KOPT-K1 (cell line): Measurements from ENCODE around the gene CPNE1.
"Not testable (repeated sequence)": the region's sequence is repeated elsewhere in the genome, so short reads cannot be mapped to it uniquely, and the experiment has no call there.

Experiments used
- H3K27ac ChIP-seq: fragments of 200-600 bp; sonication (generic); 2 replicates; pipeline ENCODE4 v1.5.1; 2016; ENCODE audit warnings: antibody characterized with exemption, mild to moderate bottlenecking, low read depth, low read length; ENCODE audit not compliant: poor library complexity, severe bottlenecking
- H3K36me3 ChIP-seq: fragments of 200-600 bp; sonication (generic); 2 replicates; pipeline ENCODE4 v1.5.1; 2017; ENCODE audit warnings: antibody characterized with exemption, mild to moderate bottlenecking, low read length, moderate library complexity; ENCODE audit not compliant: insufficient read depth
- H3K9me3 ChIP-seq: fragments of 200-600 bp; sonication (generic); 2 replicates; pipeline ENCODE4 v1.5.1; 2017; ENCODE audit warnings: antibody characterized with exemption, low read length, mild to moderate bottlenecking; ENCODE audit not compliant: insufficient read depth, poor library complexity, severe bottlenecking

The CPNE1 gene

DNA sequence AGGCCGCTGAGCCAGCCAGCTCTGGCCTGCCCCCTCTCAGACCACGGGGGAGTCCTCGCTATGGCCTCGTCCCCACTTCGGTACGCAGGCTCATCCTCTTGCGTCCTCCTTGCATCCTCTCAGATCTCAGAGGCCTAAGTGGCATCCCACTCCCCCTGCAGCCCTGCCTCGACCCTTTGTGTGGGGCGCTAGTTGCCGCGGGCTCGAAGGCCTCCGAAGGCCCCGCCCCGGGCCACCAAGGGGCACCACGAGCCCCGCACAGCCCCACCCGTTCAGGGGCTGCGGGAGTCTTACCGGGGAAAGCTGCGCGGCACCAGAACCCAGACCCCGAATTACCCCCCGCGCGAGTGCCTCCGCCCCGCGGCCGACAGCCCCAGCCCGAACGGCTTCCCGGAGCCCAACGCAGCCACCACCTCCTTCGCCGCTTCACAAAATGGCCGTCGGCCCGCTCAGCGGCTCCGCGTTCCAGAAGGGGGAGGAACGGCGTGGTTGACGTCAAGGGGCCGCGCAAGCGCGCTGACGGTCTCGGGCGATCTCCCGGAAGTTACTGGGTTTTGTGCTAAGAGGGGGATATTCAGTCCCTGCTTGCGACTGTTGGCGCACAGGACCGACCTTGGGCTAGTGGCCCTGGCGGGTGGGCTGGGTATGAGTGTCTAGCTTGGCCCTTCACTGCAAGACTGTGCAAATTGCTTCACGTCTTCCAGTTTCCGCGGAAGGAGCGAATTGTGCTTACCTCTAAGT is at the start of gene CPNE1, which contains the start of gene RBM12:
CPNE1 (minus strand) TSS at position 435 of the 741 bp plus-strand sequence. CDS start 31,977 bp downstream, outside the sequence.
RBM12 (minus strand) TSS at position 435 of the 741 bp plus-strand sequence. CDS start 9,578 bp downstream, outside the sequence.
- peaks cover 13% of the 10 kb centered on the region for H3K36me3 ChIP-seq

DNA sequence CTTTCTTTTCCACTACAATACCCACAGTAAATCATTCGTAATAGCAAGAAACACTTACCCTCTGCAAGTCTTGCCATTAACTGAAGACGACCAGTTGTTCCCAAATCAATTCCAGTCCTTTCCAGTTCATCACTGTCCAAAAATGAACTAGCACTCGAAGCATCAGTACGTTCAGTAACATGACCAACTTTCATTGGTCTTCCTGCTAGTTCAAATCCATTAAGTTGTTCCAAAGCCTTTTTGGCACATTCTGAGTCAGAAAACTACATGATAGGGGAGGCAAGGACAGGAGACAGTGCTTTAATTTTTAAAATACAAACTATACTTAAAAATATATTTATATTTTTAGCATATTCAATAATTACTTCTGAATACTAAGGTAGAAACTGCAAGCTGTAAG is 49.4 kb upstream of the CPNE1 start:
- Histone ChIP-seq H3K36me3 (peaks cover 100% of the 10 kb centered on the region), H3K9me3 (no peaks in the 10 kb centered on the region), H3K27ac (no peak overlapping the region)

More for the DNA sequence above, at the start of gene CPNE1, which contains the start of gene RBM12:
- Histone ChIP-seq H3K27ac (peak within 1 kb of the TSS; percentile 93), H3K9me3 (no peaks in the 10 kb centered on the region)

DNA sequence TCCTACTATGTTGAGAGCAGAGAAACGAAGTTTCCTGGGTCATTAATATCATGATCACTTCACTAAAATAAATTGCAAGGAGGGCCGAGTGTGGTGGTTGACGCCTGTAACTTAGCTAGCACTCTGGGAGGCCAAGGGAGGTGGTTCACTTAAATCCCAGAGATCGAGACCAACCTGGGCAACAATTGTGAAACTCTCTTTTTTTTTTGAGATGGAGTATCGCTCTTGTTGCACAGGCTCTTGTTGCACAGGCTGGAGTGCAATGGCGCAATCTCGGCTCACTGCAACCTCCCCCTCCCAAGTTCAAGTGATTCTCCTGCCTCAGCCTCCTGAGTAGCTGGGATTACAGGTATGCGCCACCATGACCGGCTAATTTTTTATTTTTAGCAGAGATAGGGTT is 48.4 kb upstream of the CPNE1 start:
- peaks cover 100% of the 10 kb centered on the region for H3K36me3 ChIP-seq

DNA sequence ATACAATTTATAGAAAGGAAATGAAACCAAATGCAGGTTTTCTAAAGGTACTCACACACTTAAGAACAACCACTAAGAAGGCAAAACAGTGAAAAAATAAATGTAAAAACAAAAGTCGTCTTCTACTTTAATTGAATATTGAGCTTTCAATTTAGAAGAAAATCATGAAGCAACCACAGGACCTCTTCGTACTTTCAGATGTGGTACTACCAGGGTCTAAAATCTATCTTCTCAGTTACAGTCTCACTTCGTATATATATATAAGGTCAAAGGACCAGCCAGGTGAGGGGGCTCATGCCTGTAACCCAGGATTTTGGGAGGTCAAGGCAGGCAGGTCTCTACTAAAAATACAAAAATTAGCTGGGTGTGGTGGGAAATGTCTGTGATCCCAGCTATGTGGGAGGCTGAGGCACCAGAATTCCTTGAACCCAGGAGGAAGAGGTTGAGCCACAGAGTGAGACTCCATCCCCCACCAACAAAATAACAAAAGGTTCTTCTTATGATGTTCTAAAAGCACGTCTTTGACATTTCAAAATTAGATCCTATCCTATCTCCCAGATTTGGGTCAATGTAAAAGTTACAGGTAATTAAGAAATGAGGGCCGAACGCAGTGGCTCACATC is 47.0 kb upstream of the CPNE1 start:
- Histone ChIP-seq H3K36me3 (peaks cover 100% of the 10 kb centered on the region), H3K9me3 (no peaks in the 10 kb centered on the region), H3K27ac (no peak overlapping the region)

More for the DNA sequence above, 48.4 kb upstream of the CPNE1 start:
- H3K27ac ChIP-seq, H3K9me3 ChIP-seq: not testable (repeated sequence)

DNA sequence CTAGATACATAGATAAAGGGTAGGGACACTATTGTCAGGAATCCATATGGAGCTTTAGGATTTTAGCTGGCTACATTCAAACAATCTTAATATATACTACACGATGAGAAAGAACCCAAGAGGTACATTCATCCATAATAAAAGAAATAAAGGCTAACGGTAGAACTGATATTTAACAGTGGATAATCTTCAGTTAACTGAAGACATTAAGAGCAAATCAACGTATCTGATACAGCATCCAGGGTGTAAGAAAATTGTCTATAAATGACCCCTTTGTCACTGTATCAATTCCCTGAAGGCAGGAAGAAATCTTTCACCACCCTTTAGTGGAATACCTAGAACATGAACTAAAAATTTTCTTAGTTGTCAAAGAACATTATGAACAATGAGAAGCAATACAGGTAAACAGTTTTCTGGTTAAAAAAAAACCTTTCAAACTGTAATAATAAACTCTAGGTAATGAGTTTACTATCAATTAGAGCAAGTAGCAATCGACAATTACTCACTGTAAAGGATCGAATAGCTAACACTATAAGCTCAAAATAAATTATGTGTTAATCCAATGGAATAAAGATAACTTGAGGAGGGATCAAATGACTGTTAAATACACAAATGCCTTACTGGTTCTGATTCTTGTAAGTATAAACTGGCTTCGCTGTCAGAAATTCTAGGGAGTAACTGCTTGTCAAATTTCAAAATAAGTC is 46.3 kb upstream of the CPNE1 start:
- peaks cover 100% of the 10 kb centered on the region for H3K36me3 ChIP-seq
- no peak overlapping the region for H3K27ac ChIP-seq
- H3K9me3 ChIP-seq, result no peaks in the 10 kb centered on the region

DNA sequence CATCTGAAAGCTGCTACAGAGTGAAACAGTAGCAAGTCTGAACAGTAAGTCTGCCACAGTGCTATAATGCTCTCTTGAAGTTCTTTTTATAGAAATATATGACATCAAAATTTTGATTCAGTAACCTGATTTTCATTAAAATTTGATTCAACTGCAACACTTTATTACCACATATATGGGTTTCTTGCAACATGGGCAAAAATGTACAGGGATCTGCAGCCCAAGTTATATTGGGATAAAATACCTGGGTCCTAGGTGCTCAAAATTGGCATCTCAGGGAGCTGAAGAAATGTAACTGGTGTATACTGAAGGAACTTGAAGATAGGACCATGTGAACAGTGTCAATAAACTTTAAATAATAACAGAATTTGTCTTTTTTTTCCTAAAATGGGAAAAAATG is 45.3 kb upstream of the CPNE1 start:
- Histone ChIP-seq H3K27ac (no peak overlapping the region), H3K9me3 (no peaks in the 10 kb centered on the region), H3K36me3 (peaks cover 100% of the 10 kb centered on the region)

DNA sequence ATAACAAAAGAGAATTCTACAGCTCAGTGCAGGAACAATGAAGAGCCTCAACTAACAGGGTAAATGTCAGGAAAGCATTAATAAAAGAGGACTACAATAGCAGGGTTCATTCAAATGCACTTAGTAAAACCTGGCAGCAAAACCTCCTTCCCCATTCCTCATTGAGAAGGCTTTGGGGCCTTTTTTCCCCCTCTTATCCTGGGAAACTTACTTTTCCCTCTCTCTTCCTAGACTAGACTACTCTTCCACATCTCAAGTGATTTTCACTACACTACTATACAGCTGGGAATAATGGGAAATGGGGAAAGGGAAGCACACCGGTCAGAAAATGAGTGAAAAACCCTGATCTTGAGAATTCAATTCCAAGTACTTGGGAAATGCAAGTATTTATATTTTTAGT is 44.6 kb upstream of the CPNE1 start:
- no peak overlapping the region for H3K27ac ChIP-seq
- H3K9me3 ChIP-seq, result no peaks in the 10 kb centered on the region
- H3K36me3 ChIP-seq, result peaks cover 100% of the 10 kb centered on the region

DNA sequence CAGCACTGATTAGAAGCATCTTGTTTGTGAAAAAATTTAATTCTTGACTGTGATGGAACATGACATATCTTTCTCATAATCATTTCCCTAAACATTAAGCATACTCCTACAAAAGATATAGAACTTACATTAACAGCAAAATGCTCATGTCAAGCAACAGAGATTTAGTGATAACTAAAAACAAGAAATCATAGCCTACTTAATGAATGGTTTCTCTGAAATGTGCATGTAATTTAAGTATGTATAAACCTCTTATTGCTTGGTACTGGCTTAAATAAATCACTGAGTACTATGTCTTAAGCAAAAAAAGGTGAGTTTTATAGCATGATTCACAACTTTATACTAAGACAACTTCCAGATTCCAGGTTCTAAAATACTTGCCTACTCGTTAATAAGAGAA is 43.8 kb upstream of the CPNE1 start:
- H3K9me3 ChIP-seq, result no peaks in the 10 kb centered on the region
- H3K27ac ChIP-seq, result no peak overlapping the region
- H3K36me3 ChIP-seq, result peaks cover 100% of the 10 kb centered on the region

DNA sequence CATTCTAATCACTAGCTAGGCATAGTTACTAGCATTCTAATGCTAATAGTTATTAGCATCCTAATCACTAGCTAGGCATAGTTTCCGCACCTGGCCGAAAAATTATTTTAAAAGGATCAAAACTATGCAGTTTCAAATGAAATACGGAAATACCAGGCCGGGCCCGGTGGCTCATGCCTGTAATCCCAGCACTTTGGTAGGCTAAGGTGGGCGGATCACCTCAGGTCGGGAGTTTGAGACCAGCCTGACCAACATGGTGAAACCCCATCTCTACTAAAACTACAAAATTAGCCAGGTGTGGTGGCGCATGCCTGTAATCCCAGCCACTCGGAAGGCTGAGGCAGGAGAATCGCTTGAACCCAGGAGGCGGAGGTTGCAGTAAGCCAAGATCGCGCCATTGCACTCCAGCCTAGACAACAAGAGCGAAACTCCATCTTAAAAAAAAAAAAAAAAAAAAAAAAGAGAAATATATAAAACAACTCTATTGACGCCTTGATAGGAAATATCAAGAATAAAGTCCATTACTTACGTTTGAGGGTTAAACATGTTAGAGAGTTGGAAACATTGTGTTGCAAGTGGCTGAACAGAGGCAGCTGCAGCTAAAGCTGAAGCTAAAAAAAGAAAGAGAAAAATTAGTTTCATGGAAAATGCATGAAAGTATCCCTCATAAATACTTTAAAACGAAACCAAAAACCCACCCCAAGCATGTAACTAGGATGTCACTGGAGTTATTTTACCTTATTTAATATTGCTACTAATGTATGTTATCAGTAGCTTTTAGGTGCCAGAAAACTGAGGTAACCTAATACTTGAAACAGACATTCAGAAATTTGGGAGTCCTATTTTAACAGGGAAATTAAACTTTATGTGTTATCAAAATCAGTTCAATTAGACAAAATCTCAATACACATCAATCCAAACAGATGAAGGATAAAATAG is 42.2 kb upstream of the CPNE1 start:
- H3K9me3 ChIP-seq, H3K27ac ChIP-seq: not testable (repeated sequence)
- peaks cover 100% of the 10 kb centered on the region for H3K36me3 ChIP-seq

DNA sequence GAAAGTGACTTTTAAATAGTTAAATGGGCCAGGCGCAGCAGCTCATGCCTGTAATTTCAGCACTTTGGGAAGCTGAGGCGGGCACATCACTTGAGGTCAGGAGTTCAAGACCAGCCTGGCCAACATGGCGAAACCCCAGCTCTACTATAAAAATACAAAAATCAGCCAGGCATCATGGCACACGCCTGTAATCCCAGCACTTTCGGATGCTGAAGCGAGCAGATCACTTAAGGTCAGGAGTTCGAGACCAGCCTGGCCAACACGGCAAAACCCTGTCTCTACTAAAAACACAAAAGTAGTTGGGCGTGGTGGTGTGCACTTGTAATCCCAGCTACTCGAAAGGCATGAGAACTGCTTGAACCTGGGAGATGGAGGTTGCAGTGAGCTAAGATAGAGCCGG is 41.2 kb upstream of the CPNE1 start:
- H3K36me3 ChIP-seq, result peaks cover 100% of the 10 kb centered on the region
- H3K27ac ChIP-seq, H3K9me3 ChIP-seq: not testable (repeated sequence)

DNA sequence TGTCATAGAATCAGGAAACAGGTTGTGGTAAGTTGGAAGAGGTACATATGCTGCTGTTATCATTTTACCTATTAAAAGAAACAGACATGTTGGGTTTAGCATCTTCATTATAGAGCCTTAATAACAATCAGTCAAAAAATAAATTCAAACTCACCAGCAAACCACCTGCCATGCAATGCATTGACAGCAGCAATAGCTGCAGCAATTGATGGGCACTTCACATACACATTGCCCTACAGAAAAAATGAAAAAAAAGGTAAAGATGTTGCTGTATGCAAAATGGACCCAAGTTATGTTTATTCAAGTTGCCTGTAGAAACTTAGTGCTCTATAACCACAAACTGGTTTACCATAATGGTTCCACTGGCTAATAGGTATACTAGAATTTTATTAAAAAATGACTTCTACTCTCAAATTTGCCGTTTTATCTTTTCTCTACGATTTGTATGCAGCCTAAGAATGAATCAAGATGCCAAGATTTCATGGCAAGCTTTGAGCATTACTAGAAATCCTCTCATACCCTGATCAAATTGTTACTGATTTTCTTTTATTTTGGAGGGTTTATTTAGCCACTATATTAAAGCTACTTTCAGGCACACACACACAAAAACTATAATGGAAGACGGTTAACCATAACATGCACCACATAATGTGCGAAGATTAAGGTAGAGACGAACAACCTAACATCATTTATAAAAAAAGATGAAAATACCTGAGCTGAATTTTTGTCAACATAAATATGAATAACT is 40.0 kb upstream of the CPNE1 start:
- peaks cover 94% of the 10 kb centered on the region for H3K36me3 ChIP-seq
- H3K9me3 ChIP-seq, result no peaks in the 10 kb centered on the region
- H3K27ac ChIP-seq, result no peak overlapping the region

DNA sequence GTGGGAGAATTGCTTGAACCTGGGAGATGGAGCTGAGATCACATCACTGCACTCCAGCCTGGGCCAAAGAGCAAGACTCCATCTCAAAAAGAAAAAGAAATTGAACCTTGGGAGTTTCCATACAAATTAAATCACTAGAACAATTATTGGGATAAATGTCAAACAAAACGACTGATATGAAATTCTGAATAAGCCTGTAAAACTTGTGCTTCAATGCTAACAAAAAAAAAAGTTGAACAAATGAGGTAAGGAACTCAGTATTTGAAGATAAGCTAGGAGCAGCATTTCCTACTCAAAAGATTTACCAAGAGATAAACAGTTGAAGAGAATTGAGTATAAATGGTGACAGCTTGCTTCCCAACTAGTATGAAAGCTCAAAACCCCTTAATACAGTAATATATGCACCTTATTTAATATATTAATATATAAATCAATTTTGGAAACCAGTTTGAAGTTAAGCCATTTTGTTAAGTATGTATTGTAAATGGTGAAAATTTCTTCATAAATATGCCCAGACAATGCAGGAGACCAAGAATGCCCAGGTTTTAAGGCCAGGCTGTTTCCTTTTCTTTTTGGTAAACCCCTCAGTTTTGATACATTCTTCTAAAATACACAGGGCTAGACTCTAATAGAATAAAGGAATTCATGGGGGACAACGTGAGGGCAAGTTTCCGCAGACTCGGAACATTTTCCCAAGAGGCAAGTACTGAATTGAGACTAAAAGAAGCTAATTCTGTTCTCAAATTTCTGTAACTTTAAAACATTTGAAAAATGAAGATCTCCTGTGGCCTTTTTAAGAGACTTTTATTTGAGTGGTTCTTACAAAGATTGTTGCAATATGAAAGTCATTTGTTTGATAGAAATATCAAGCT is 38.4 kb upstream of the CPNE1 start:
- Histone ChIP-seq H3K36me3 (peaks cover 78% of the 10 kb centered on the region), H3K9me3 (no peaks in the 10 kb centered on the region), H3K27ac (no peak overlapping the region)

DNA sequence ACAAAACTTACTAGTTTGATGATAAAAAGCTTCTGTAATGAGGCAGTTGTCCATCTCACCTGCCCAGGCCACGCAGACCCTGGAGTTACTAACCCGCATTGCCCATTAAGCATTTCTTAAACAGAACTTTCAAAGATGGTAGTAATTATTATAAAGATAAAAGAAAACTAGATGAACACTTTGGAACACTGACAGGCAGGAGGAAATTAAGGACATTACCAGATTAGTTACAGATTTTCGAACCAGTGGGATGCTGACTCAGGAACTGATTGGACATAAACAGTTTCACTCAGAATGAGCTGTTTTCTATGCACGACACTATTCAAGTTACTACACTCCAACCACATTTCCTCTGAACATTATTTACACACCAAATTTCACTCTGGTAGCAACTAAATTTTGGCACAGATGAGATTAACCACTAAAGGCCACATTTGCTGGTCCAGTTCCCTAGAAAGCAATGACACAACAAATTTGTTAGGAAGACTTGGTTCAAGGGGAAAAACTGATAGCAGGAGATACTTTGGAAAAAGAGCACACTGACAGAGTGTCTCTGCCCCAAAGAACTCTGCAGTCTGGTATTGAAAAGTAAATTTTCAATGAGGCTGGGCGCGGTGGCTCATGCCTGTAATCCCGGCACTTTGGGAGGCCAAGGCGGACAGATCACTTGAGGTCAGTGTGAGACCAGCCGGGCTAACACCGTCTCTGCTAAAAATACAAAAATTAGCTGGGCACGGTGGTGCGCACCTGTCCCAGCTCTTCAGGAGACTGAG is 37.5 kb upstream of the CPNE1 start:
- Histone ChIP-seq H3K36me3 (peaks cover 70% of the 10 kb centered on the region), H3K27ac (no peak overlapping the region), H3K9me3 (no peaks in the 10 kb centered on the region)
